Measurements from ENCODE around the gene ST14.

DNA sequence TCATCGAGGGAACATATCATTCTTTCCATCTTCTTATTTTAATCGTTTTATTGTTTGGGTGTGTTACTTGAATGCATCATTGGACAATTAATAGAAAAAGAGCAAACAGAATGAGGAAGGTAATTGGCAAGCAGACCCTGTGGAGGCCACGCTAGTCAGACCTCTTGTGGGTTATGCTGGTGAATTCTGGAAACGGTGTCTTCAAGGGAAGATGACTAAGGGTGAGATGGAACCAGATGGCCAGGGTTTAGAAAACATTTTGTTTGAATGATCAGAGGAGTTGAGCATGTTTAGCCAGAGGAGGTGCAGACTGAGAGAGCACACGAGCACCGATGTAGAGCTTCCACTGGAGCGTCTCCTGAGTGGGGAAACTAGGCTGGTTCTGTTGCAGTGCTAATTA, 8.5 kb downstream of the ST14 start:
- TF ChIP-seq POLR2AphosphoS5 (IDR thresholded peaks at IDR 0.05; ENCODE audit: borderline replicate concordance, low read depth, low read length) (no peak), EZH2 (IDR thresholded peaks at IDR 0.05) (no peak)

All from SK-N-MC (cell line).